RPMI8226 (cell line): Measurements from ENCODE around the gene SIVA1.
"Not testable (repeated sequence)": the region's sequence is repeated elsewhere in the genome, so short reads cannot be mapped to it uniquely, and the experiment has no call there.

ENCODE experiments used
- DNase-seq: peaks from one replicate; pipeline ENCODE4 v3.0.0-alpha.2; 2015

Gene SIVA1

GRCh38 chr14:104721505-104722431 is 31.2 kb upstream of the SIVA1 start:
- no peak for DNase-seq

GRCh38 chr14:104722938-104723650 is 29.9 kb upstream of the SIVA1 start:
- DNase-seq = no peak

DNA sequence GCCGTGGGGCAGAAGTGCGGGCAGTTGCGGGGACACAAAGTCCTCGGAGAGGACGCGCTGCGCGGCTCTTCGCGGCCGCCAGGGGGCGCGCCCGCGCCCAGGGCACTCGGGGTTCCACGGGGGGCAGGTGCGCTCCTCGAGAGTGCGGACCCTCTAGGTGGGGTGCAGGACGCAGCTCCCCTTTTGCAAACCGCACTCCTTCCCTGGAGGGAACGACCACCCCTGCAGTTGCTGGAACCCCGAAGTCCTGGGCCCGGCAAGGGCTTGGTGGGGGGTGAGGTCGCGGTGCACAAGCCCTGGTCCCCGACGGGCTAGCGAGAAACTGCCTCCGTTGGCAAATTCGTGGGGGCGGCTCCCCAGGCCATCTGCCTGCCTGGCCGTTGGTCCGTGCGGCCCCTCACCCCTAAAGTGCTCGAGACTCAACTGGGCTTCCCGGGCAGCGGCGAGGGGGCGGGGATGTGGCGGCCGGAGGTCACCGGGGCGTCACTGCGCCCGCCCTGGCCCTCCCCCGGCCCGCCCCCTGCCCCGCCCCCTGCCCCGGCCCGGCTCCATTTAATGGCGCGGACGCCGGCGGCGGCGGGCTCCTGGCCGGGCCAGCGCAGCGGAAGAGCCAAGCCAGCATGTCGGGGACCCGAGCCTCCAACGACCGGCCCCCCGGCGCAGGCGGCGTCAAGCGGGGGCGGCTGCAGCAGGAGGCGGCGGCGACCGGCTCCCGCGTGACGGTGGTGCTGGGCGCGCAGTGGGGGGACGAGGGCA is 29.1 kb upstream of the SIVA1 start, which contains the start of gene ADSS1:
Gene ADSS1, plus strand, starts transcription at position 579 of the 756 bp plus-strand sequence. Its CDS starts 42 bp downstream, at position 621.
- DNase-seq = peak; percentile 70

DNA sequence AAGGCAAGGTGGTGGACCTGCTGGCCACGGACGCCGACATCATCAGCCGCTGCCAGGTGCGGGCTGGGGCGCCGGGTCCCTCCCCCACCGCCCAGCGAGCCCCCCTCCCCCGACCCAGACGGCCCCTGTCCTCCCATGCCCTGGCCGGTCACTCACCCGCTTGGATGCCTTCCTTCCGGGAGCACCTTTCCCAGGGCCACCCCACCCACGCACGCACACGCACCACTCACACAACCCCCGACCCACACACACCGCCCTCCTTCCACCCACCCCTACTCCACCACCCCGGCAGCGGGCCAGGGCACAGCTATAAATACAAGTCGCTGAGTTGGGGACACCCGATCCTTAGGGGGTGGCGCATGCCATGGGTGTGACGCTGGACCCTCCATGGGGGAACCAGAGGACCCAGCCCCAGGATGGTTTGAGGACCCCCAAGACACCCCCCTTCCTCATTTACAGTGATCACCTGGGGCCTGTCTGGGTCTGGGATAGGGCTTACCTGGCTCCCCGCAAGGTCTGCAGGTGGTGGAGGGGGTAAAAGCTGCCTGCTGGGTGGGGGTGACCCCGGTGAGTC is 28.5 kb upstream of the SIVA1 start:
- peak; percentile 33 for DNase-seq

GRCh38 chr14:104724981-104725771 is 27.8 kb upstream of the SIVA1 start:
- DNase-seq = peak; percentile 61

- no peak for DNase-seq
Observed at GRCh38 chr14:104725772-104726548, 27.0 kb upstream of the SIVA1 start.

- DNase-seq = peak; percentile 25
Observed at GRCh38 chr14:104726600-104727451, 26.1 kb upstream of the SIVA1 start.

DNA sequence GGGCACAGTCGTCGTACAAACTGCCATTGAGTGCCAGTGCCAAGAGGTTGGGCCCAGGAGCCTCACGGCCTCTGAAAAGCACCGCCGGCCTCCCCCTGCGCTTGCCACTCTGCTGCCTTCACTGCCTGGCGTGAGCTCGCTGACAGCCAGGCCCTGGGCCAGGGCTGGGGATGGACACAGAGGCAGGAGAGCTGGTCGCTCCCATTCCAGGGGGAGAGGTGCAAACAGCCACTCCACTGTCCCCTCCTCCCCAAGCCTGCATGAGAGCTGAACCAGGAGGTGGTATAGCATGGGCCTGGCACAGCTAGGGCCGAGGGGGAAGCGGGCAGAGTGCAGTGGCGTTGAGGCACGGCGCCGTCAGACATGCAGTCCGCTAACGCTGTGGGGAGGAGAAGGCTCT is 24.3 kb upstream of the SIVA1 start:
- DNase-seq = no peak

DNA sequence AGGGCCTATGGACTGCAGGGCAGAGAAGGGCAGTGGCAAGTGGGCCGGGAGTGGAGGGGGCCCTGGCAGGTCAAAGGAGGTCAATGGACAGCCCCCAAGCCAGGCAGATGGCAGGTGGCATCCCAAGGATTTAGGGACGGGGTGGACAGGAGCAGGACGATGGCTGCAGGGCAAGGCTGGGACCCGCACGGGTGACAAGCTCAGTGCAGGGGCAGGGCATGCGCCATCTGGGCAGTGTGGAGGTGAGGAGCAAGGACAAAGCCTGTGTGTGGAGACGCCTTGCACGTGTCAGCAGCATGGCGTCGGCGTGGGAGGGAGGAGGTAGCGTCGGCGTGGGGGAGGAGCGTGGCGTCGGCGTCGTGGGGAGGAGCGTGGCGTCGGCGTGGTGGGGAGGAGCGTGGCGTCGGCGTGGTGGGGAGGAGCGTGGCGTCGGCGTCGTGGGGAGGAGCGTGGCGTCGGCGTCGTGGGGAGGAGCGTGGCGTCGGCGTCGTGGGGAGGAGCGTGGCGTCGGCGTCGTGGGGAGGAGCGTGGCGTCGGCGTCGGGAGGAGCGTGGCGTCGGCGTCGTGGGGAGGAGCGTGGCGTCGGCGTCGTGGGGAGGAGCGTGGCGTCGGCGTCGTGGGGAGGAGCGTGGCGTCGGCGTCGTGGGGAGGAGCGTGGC is 23.6 kb upstream of the SIVA1 start:
- DNase-seq = not testable (repeated sequence)

- no peak for DNase-seq
Observed at GRCh38 chr14:104729835-104730181, 23.1 kb upstream of the SIVA1 start.

DNA sequence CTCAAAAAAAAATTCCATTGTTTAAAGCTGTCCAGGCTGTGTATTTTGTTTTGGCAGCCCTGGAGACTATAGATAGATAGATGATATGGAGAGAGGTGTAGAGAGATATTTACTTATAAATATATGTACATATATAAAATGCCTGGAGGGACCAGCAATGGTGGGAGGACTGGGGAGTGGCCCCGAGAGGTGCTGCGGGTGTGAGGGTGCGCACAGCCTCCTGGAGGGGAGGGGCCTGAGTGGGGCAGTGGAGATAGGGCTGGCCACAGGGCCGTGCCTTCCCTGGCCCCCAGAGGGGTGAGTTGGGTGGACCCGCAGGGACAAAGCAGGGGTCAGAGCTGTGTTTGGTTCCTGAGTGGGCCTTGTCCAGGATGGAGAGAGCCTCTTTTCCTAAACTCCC is 22.5 kb upstream of the SIVA1 start:
- no peak for DNase-seq

GRCh38 chr14:104731320-104732294 is 21.3 kb upstream of the SIVA1 start:
- peak; percentile 53 for DNase-seq

DNA sequence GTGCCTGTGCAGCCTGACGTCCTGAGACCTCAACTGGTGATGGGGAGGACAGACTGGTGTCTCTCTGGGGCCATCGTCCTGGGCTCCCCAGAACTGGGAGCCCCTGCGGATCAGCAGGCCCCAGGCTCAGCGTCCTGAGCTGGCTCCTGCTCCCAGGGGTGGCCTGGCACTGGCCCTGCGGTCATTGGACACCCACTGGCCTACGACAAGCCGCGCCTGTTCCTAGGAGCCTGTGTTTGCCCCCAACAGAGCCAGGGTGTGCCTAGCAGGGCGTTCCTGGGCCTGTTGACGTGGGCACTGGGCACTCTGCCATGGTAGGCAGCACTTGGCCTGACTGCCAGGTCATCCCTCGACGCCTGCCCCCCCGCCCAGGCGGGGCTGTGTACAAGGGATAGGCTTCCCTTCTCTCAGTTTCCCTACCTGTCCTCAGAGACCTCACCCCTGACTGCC is 20.6 kb upstream of the SIVA1 start:
- peak; percentile 61 for DNase-seq

DNA sequence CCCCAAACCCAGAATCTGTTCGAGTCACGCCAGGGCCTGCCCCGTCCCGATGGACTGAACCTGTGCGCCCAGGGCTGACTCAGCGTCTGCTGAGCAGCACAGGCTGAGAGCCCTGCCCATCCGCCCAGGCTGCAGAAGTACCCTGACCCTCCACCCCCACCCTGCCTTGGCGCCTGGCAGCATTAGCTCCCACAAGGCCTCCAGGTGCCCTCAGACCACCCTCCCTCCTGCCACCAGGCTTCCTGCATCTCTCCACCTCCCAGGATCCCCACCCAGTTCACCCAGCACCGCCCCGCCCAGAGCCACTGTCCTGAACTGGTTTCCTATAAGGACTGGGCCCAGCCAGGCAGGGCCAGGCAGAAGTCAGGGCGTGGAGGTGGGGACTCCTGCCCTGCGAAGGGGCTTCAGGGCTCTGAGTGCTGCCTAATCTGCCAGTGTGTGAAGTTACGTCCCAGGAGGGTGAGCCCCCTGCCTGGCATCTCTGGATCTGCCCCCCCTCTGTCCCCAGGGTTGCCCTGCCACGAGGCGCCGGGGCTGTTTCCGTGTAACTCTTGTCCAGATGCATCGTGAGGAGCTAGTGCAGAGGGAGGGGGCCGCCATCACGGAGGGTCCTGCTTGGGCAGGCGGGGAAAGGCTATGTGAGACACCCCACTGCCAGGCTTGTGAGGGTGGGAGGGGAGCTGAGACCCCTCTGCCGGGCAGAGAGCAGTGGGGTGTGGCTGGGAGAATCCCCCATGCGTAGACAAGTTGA is 19.8 kb upstream of the SIVA1 start:
- peak; percentile 56 for DNase-seq

- DNase-seq = no peak
Observed at GRCh38 chr14:104734051-104734587, 18.8 kb upstream of the SIVA1 start.

- DNase-seq = no peak
Observed at GRCh38 chr14:104734601-104734990, 18.4 kb upstream of the SIVA1 start.
